NB4 (cell line): ENCODE results near the gene ERI2.

ENCODE experiments used
- POLR2A ChIP-seq: IDR thresholded peaks from 2 replicates; pipeline ENCODE4 v1.6.1; 2011; ENCODE audit warnings: mild to moderate bottlenecking; ENCODE audit not compliant: insufficient read length; ENCODE audit errors: extremely low read depth
- TF ChIP-seq, protein P1 (sequence below): IDR thresholded peaks from one replicate; pipeline ENCODE4 v1.5.1; 2012; ENCODE audit warnings: low read depth, low read length

DNA sequence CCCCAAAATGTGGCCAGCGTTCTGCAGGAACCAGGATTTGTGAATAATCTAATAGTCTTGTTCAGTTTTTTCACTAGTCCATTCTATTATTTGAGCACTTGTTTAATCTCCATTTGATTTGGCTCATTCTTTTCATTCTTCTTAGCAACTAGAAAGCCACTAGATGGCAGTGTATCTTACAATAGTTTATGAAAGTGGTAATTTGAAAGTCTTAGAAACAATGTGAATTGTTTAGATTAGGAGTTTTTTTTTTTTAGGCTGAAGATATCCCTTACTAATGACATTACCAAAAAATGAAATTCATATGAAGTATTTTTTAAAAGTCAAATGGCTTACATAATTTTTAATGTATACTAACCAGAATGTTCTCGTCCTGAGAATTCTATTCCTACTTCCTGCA is 6.7 kb downstream of the ERI2 start:
- TF ChIP-seq, protein P1, sequence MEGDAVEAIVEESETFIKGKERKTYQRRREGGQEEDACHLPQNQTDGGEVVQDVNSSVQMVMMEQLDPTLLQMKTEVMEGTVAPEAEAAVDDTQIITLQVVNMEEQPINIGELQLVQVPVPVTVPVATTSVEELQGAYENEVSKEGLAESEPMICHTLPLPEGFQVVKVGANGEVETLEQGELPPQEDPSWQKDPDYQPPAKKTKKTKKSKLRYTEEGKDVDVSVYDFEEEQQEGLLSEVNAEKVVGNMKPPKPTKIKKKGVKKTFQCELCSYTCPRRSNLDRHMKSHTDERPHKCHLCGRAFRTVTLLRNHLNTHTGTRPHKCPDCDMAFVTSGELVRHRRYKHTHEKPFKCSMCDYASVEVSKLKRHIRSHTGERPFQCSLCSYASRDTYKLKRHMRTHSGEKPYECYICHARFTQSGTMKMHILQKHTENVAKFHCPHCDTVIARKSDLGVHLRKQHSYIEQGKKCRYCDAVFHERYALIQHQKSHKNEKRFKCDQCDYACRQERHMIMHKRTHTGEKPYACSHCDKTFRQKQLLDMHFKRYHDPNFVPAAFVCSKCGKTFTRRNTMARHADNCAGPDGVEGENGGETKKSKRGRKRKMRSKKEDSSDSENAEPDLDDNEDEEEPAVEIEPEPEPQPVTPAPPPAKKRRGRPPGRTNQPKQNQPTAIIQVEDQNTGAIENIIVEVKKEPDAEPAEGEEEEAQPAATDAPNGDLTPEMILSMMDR: peak; percentile 31
- TF ChIP-seq POLR2A: no peak
